ENCODE data around the gene RPS6KL1.

The RPS6KL1 gene

DNA sequence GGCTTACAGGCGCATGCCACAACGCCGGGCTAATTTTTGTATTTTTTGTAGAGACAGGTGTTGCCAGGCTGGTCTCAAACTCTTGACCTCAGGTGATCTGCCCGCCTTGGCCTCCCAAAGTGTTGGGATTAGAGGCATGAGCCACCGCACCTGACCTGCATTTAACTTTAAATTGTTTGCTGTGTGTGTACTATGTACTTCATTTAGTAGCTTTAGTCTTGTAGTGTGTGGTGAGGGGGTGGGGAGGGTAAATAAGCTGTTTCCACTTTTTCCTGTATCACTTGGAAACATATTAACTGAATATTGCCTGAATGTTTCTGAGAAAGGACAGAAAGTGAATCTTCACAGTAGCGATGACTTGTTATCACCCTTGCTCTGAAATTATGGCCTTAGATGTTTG, 32.8 kb downstream of the RPS6KL1 start:
- ChIA-PET POLR2A (no interaction called here), CTCF (interaction anchor here (0.8 to 3.4 kb wide), 4 partner anchors 12 to 285 kb away, joined by 3 to 11 read pairs (median 8); no protein-coding TSS in a partner anchor)
- no peaks in the 10 kb centered on the region for H3K9me3 ChIP-seq (ENCODE audit: control insufficient read depth, insufficient read depth, low read depth, low read length)
- no peak overlapping the region for H3K27ac ChIP-seq (ENCODE audit: extremely low read depth, low read depth, low read length)
- H3K4me1 ChIP-seq (ENCODE audit: control insufficient read depth, insufficient read depth, low read length), result peaks cover 21% of the 10 kb centered on the region
- peaks cover 62 to 79% of the 10 kb centered on the region in 2 experiments for H3K36me3 ChIP-seq (ENCODE audit: control insufficient read depth in 2 of 2, insufficient read depth in 1 of 2, low read length in 2 of 2)
- TF ChIP-seq ZNF561 (tag by site-specific recombination; IDR thresholded peaks at IDR 0.05; ENCODE audit: borderline replicate concordance) (no peak), ZBTB20 (tag by site-specific recombination; IDR thresholded peaks at IDR 0.05) (no peak), ZNF830 (tag by site-specific recombination; IDR thresholded peaks at IDR 0.05; ENCODE audit: low read depth) (no peak), ZNF37A (tag by site-specific recombination; IDR thresholded peaks at IDR 0.05) (no peak)
- TF ChIP-seq, protein P1, sequence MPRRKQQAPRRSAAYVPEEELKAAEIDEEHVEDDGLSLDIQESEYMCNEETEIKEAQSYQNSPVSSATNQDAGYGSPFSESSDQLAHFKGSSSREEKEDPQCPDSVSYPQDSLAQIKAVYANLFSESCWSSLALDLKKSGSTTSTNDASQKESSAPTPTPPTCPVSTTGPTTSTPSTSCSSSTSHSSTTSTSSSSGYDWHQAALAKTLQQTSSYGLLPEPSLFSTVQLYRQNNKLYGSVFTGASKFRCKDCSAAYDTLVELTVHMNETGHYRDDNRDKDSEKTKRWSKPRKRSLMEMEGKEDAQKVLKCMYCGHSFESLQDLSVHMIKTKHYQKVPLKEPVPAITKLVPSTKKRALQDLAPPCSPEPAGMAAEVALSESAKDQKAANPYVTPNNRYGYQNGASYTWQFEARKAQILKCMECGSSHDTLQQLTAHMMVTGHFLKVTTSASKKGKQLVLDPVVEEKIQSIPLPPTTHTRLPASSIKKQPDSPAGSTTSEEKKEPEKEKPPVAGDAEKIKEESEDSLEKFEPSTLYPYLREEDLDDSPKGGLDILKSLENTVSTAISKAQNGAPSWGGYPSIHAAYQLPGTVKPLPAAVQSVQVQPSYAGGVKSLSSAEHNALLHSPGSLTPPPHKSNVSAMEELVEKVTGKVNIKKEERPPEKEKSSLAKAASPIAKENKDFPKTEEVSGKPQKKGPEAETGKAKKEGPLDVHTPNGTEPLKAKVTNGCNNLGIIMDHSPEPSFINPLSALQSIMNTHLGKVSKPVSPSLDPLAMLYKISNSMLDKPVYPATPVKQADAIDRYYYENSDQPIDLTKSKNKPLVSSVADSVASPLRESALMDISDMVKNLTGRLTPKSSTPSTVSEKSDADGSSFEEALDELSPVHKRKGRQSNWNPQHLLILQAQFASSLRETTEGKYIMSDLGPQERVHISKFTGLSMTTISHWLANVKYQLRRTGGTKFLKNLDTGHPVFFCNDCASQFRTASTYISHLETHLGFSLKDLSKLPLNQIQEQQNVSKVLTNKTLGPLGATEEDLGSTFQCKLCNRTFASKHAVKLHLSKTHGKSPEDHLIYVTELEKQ (tag by site-specific recombination; IDR thresholded peaks at IDR 0.05; ENCODE audit: borderline replicate concordance), result no peak
- TF ChIP-seq, protein P2, sequence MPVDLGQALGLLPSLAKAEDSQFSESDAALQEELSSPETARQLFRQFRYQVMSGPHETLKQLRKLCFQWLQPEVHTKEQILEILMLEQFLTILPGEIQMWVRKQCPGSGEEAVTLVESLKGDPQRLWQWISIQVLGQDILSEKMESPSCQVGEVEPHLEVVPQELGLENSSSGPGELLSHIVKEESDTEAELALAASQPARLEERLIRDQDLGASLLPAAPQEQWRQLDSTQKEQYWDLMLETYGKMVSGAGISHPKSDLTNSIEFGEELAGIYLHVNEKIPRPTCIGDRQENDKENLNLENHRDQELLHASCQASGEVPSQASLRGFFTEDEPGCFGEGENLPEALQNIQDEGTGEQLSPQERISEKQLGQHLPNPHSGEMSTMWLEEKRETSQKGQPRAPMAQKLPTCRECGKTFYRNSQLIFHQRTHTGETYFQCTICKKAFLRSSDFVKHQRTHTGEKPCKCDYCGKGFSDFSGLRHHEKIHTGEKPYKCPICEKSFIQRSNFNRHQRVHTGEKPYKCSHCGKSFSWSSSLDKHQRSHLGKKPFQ (tag by site-specific recombination; IDR thresholded peaks at IDR 0.05), result no peak
- TF ChIP-seq, protein P3, sequence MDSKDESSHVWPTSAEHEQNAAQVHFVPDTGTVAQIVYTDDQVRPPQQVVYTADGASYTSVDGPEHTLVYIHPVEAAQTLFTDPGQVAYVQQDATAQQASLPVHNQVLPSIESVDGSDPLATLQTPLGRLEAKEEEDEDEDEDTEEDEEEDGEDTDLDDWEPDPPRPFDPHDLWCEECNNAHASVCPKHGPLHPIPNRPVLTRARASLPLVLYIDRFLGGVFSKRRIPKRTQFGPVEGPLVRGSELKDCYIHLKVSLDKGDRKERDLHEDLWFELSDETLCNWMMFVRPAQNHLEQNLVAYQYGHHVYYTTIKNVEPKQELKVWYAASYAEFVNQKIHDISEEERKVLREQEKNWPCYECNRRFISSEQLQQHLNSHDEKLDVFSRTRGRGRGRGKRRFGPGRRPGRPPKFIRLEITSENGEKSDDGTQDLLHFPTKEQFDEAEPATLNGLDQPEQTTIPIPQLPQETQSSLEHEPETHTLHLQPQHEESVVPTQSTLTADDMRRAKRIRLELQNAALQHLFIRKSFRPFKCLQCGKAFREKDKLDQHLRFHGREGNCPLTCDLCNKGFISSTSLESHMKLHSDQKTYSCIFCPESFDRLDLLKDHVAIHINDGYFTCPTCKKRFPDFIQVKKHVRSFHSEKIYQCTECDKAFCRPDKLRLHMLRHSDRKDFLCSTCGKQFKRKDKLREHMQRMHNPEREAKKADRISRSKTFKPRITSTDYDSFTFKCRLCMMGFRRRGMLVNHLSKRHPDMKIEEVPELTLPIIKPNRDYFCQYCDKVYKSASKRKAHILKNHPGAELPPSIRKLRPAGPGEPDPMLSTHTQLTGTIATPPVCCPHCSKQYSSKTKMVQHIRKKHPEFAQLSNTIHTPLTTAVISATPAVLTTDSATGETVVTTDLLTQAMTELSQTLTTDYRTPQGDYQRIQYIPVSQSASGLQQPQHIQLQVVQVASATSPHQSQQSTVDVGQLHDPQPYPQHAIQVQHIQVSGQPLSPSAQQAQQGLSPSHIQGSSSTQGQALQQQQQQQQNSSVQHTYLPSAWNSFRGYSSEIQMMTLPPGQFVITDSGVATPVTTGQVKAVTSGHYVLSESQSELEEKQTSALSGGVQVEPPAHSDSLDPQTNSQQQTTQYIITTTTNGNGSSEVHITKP (tag by site-specific recombination; IDR thresholded peaks at IDR 0.05), result no peak
- no peak overlapping the region for H3K4me3 ChIP-seq (ENCODE audit: low read depth, low read length)

DNA sequence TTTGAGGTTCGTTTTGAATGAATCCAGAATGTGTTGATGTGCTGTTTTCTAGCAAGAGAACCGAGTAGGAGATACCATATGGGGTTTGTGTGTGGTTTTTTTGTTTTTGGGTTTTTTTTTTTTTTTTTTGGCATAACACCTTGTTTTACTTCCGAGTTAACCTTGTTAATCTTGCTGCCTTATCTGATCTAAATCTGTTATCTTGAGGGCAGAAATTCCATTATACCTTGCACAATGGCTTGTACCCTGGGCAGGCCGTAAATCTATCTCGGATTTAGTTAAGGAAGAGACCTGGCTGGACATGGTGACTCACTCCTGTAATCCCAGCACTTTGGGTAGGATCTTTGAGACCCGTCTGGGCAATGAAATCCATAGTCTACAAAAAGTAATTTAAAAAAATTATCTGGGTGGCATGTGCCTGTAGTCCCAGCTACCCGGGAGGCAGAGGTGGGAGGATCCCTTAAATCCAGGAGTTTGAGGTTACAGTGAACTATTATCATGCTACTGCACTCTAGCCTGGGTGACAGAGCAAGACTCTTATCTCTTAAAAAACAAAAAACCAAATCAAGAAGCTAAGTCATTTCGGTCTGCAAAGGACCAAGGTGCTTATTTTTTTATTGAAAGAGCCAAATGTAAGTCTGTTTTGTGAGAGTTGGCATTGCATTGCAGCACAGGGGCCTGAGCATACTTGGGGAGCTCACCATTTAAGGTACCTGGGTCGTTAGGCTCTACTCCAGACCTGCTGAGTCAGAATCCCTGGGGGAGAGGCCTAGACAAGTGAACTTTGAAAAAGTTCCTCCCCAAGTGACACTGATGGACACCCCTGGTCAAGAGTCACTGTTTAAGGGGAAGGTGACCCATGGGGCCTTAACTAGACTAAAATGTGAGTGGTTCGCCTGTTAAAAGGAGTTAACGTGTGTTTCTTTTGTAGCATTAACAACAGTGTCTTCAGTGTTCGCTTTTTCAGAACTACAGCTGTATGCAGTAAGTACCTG, 34.6 kb downstream of the RPS6KL1 start:
- H3K27ac ChIP-seq (ENCODE audit: extremely low read depth, low read depth, low read length), result peak overlapping the region; percentile 29
- CTCF ChIA-PET, result interaction anchor here (0.9 to 3.4 kb wide), 6 partner anchors 10 to 32 kb away, joined by 3 to 11 read pairs (median 6); no protein-coding TSS in a partner anchor
- no peaks in the 10 kb centered on the region for H3K9me3 ChIP-seq (ENCODE audit: control insufficient read depth, insufficient read depth, low read depth, low read length)
- POLR2A ChIA-PET, result interaction anchor here (0.6 kb wide), 1 partner anchor 8 kb away, joined by 4 read pairs; no protein-coding TSS in a partner anchor
- no peak overlapping the region for H3K4me3 ChIP-seq (ENCODE audit: low read depth, low read length)
- peaks cover 31% of the 10 kb centered on the region for H3K4me1 ChIP-seq (ENCODE audit: control insufficient read depth, insufficient read depth, low read length)
- peaks cover 48 to 80% of the 10 kb centered on the region in 2 experiments for H3K36me3 ChIP-seq (ENCODE audit: control insufficient read depth in 2 of 2, insufficient read depth in 1 of 2, low read length in 2 of 2)
- TF ChIP-seq ZNF426 (tag by site-specific recombination; IDR thresholded peaks at IDR 0.05) (no peak), ZNF660 (tag by site-specific recombination; IDR thresholded peaks at IDR 0.05) (no peak), ZXDB (tag by site-specific recombination; IDR thresholded peaks at IDR 0.05) (0 out of 2 replicates have a peak, but pooled peaks have one; percentile 44), ZBTB17 (tag by site-specific recombination; IDR thresholded peaks at IDR 0.05) (peak; percentile 43), ZFP37 (tag by site-specific recombination; IDR thresholded peaks at IDR 0.05) (no peak), ZNF10 (tag by site-specific recombination; IDR thresholded peaks at IDR 0.05) (no peak)
- TF ChIP-seq, protein P4, sequence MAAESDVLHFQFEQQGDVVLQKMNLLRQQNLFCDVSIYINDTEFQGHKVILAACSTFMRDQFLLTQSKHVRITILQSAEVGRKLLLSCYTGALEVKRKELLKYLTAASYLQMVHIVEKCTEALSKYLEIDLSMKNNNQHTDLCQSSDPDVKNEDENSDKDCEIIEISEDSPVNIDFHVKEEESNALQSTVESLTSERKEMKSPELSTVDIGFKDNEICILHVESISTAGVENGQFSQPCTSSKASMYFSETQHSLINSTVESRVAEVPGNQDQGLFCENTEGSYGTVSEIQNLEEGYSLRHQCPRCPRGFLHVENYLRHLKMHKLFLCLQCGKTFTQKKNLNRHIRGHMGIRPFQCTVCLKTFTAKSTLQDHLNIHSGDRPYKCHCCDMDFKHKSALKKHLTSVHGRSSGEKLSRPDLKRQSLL (tag by site-specific recombination; IDR thresholded peaks at IDR 0.05), result no peak
- TF ChIP-seq, protein P5, sequence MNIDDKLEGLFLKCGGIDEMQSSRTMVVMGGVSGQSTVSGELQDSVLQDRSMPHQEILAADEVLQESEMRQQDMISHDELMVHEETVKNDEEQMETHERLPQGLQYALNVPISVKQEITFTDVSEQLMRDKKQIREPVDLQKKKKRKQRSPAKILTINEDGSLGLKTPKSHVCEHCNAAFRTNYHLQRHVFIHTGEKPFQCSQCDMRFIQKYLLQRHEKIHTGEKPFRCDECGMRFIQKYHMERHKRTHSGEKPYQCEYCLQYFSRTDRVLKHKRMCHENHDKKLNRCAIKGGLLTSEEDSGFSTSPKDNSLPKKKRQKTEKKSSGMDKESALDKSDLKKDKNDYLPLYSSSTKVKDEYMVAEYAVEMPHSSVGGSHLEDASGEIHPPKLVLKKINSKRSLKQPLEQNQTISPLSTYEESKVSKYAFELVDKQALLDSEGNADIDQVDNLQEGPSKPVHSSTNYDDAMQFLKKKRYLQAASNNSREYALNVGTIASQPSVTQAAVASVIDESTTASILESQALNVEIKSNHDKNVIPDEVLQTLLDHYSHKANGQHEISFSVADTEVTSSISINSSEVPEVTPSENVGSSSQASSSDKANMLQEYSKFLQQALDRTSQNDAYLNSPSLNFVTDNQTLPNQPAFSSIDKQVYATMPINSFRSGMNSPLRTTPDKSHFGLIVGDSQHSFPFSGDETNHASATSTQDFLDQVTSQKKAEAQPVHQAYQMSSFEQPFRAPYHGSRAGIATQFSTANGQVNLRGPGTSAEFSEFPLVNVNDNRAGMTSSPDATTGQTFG (tag by site-specific recombination; IDR thresholded peaks at IDR 0.05; ENCODE audit: borderline replicate concordance), result no peak
